Placental pericyte (primary cell): ENCODE data around the gene EXOC6B. TPM values are rescaled to one million over a fixed set of nuclear protein-coding genes. Genes with fewer than 3 reads are reported as not detected.

Source experiments
- small RNA-seq: library from RNA; depleted of rRNA; stranded (forward); fragments of <200 nt; gene quantifications from one replicate; pipeline ENCODE3, GENCODE V24; 2012; ENCODE audit warnings: low replicate concordance
- total RNA-seq: library from RNA; depleted of rRNA; stranded (reverse); fragments of >200 nt; gene quantifications from 2 replicates; pipeline ENCODE4 v1.2.3, GENCODE V29; 2012

Gene EXOC6B
- 31.5 and 42.0 TPM in 2 replicates for total RNA-seq

GRCh38 chr2:72825257-72826155 is at the start of gene EXOC6B:
TSS of gene EXOC6B (minus strand) at chr2:72826033.

GRCh38 chr2:72147303-72147971 is 678.4 kb downstream of the EXOC6B start, which contains the start of gene CYP26B1:
TSS of gene CYP26B1 (minus strand) at chr2:72147862. CDS start at chr2:72147834, 28 bp downstream.

Small RNAs within 50 kb of the gene (small RNA-seq; reads per million reads assigned to genes)
- 6.0 reads per million, percentile 90 among the genes with 10 or more reads in this experiment for gene RF00592
- gene RNU2-39P: 1.7 reads per million, percentile 63 among the genes with 10 or more reads in this experiment

Other genes starting within 250 kb of the EXOC6B start
- 15.7 and 16.2 TPM in 2 replicates for gene SPR, start 61.4 kb upstream of the EXOC6B start, total RNA-seq
- gene EMX1, start 91.5 kb upstream of the EXOC6B start, total RNA-seq: not detected in 2 replicates
- 9.6 and 18.8 TPM in 2 replicates for gene SFXN5, start 245.7 kb upstream of the EXOC6B start, total RNA-seq